GM12878 (cell line): Measurements from ENCODE around the gene ARHGEF18.

Experiments used
- HDAC2 ChIP-seq: fragments of 200-600 bp; sonication (generic); IDR thresholded peaks from 2 replicates; pipeline ENCODE4 v1.6.1; 2017
- MYC ChIP-seq: IDR thresholded peaks from 2 replicates; pipeline ENCODE4 v1.6.1; 2011; ENCODE audit warnings: mild to moderate bottlenecking, low read length, moderate library complexity, inconsistent platforms; ENCODE audit not compliant: insufficient read depth, insufficient replicate concordance, insufficient read length, severe bottlenecking
- RAD21 ChIP-seq: IDR thresholded peaks from 2 replicates; pipeline ENCODE4 v1.6.1; 2011; ENCODE audit warnings: mild to moderate bottlenecking, low read depth, low read length, moderate library complexity; ENCODE audit not compliant: insufficient read depth
- TF ChIP-seq, protein P1 (sequence below): IDR thresholded peaks from 2 replicates; pipeline ENCODE4 v1.6.1; 2012; ENCODE audit warnings: mild to moderate bottlenecking, low read depth, low read length

DNA sequence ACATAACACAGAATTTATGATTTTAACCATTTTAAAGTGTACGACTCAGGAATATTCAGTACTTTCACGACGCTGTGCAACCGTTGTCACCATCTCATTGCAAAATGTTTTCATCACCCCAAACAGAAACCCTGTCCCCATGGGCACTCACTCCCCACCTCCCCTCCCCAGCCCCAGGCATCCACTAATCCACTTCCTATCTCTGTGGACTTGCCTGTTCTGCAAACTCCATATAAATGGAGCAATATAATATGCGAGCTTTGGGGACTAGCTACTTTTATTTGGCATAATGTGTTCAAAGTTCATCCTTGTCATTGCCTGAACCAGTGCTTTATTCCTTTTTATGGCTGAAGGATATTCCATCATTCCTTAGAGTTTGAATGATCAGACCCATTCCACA, 47.2 kb upstream of the ARHGEF18 start:
- TF ChIP-seq, protein P1, sequence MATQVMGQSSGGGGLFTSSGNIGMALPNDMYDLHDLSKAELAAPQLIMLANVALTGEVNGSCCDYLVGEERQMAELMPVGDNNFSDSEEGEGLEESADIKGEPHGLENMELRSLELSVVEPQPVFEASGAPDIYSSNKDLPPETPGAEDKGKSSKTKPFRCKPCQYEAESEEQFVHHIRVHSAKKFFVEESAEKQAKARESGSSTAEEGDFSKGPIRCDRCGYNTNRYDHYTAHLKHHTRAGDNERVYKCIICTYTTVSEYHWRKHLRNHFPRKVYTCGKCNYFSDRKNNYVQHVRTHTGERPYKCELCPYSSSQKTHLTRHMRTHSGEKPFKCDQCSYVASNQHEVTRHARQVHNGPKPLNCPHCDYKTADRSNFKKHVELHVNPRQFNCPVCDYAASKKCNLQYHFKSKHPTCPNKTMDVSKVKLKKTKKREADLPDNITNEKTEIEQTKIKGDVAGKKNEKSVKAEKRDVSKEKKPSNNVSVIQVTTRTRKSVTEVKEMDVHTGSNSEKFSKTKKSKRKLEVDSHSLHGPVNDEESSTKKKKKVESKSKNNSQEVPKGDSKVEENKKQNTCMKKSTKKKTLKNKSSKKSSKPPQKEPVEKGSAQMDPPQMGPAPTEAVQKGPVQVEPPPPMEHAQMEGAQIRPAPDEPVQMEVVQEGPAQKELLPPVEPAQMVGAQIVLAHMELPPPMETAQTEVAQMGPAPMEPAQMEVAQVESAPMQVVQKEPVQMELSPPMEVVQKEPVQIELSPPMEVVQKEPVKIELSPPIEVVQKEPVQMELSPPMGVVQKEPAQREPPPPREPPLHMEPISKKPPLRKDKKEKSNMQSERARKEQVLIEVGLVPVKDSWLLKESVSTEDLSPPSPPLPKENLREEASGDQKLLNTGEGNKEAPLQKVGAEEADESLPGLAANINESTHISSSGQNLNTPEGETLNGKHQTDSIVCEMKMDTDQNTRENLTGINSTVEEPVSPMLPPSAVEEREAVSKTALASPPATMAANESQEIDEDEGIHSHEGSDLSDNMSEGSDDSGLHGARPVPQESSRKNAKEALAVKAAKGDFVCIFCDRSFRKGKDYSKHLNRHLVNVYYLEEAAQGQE, result no peak
- no peak for TF ChIP-seq MYC
- no peak for TF ChIP-seq HDAC2
- no peak for TF ChIP-seq RAD21
